Measurements from ENCODE around the gene POLD1. TPM values are rescaled to one million over a fixed set of nuclear protein-coding genes. Genes with fewer than 3 reads are reported as not detected.

POLD1 gene
- total and polyA plus RNA-seq, 2 donors (not counting 3 experiments of a cell fraction or from before 2014, with no cell fraction given) = 40.9 to 63.9 TPM

DNA sequence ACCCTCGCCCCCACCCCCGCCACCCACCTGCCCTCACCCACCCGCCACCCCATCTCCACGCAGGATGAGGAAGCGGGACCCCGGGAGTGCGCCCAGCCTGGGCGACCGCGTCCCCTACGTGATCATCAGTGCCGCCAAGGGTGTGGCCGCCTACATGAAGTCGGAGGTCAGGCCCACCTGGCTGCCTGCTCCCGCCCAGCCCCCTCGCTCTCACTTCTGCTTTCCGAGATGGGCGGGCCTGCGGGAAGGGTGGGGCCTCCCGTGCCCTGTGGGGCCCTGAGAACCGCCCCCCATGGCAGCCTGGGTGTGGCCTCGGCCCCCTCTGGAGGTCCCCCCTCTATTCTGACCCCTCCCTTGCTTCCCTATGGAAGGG is 31.5 kb downstream of the POLD1 start:
- no peaks in the 10 kb centered on the region for H3K9me1 ChIP-seq (replicated peaks; ENCODE audit: control insufficient read depth, extremely low read depth, insufficient read depth, low read length)
- H3K9ac ChIP-seq (replicated peaks; ENCODE audit: extremely low read depth, insufficient read depth, low read length) = no peak overlapping the region
- H3K36me3 ChIP-seq (ENCODE audit: control insufficient read depth in 2 of 2, extremely low read depth in 1 of 2, insufficient read depth in 2 of 2, low read length in 2 of 2) = peaks cover 0 to 3% of the 10 kb centered on the region in 2 experiments
- no TSS peak for BruUV-seq (replicated peaks)
- no peak overlapping the region for H2AFZ ChIP-seq (ENCODE audit: low read depth, low read length)
- intact Hi-C loops (cut with micrococcal nuclease) = loop anchor here (1.0 kb wide), 1 partner anchor 46 kb away; no protein-coding TSS in a partner anchor
- no peak for TF ChIP-seq EZH2 (IDR thresholded peaks at IDR 0.05; ENCODE audit: borderline replicate concordance, low read depth, low read length, severe bottlenecking)
- TF ChIP-seq POLR2AphosphoS5 (IDR thresholded peaks at IDR 0.05; ENCODE audit: insufficient read depth, low read depth, low read length) = no peak
- TF ChIP-seq JUN (IDR thresholded peaks at IDR 0.05; ENCODE audit: borderline replicate concordance, insufficient read depth, insufficient read length, low read depth) = no peak
- TF ChIP-seq GATA2 (IDR thresholded peaks at IDR 0.05; ENCODE audit: insufficient read depth, insufficient read length, low read depth, low read length) = no peak
- TF ChIP-seq, protein P1, sequence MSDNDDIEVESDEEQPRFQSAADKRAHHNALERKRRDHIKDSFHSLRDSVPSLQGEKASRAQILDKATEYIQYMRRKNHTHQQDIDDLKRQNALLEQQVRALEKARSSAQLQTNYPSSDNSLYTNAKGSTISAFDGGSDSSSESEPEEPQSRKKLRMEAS (IDR thresholded peaks at IDR 0.05; ENCODE audit: insufficient read depth, insufficient read length) = no peak
- TF ChIP-seq POLR2A (IDR thresholded peaks at IDR 0.05; ENCODE audit: low read depth, low read length) = no peak
- no peak for TF ChIP-seq MYC (IDR thresholded peaks at IDR 0.05; ENCODE audit: low read depth, low read length)
- TF ChIP-seq, protein P2, sequence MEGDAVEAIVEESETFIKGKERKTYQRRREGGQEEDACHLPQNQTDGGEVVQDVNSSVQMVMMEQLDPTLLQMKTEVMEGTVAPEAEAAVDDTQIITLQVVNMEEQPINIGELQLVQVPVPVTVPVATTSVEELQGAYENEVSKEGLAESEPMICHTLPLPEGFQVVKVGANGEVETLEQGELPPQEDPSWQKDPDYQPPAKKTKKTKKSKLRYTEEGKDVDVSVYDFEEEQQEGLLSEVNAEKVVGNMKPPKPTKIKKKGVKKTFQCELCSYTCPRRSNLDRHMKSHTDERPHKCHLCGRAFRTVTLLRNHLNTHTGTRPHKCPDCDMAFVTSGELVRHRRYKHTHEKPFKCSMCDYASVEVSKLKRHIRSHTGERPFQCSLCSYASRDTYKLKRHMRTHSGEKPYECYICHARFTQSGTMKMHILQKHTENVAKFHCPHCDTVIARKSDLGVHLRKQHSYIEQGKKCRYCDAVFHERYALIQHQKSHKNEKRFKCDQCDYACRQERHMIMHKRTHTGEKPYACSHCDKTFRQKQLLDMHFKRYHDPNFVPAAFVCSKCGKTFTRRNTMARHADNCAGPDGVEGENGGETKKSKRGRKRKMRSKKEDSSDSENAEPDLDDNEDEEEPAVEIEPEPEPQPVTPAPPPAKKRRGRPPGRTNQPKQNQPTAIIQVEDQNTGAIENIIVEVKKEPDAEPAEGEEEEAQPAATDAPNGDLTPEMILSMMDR (IDR thresholded peaks at IDR 0.05; ENCODE audit: extremely low read depth in 1 of 2, insufficient read depth in 1 of 2, low read depth in 1 of 2, low read length in 2 of 2) = no peak
- no peaks in the 10 kb centered on the region for H3K4me1 ChIP-seq (ENCODE audit: control insufficient read depth, extremely low read depth, insufficient read depth, low read length)
- POLR2A ChIA-PET = no interaction called here
- FAIRE-seq = no peak
- H3K27me3 ChIP-seq (ENCODE audit: control insufficient read depth in 2 of 2, insufficient read depth in 2 of 2, low read length in 2 of 2) = peaks cover 15 to 19% of the 10 kb centered on the region in 2 experiments
- H3K79me2 ChIP-seq (ENCODE audit: control insufficient read depth, insufficient read depth, low read length) = no peaks in the 10 kb centered on the region
- no peaks in the 10 kb centered on the region for H4K20me1 ChIP-seq (replicated peaks; ENCODE audit: control insufficient read depth, extremely low read depth, insufficient read depth, low read length)
- CTCF ChIA-PET = interaction anchor here (0.6 to 5.7 kb wide), 16 partner anchors 9 to 506 kb away, joined by 3 to 88 read pairs (median 5); partner anchors contain the start of genes NR1H2 and POLD1
- H3K4me3 ChIP-seq (replicated peaks in 1 of 3; ENCODE audit: insufficient read depth in 1 of 3, low read depth in 1 of 3, low read length in 3 of 3) = no peak overlapping the region
- H3K9me3 ChIP-seq (replicated peaks; ENCODE audit: control insufficient read depth, insufficient read depth, low read length) = no peaks in the 10 kb centered on the region
- H3K4me2 ChIP-seq (ENCODE audit: insufficient read depth, low read length) = no peak overlapping the region
- no peak overlapping the region for H3K27ac ChIP-seq (ENCODE audit: insufficient read depth, low read depth, low read length)
- DNase-seq (ENCODE audit: low read depth, low spot score) = no peak
- dilution Hi-C loops (cut with MboI; ENCODE audit: extremely low pct_ligation_motif_present, low sequenced_read_pairs) = no loop called here
